SKM-1 (cell line): Measurements from ENCODE around the gene DMD.
"Not testable (repeated sequence)": the region's sequence is repeated elsewhere in the genome, so short reads cannot be mapped to it uniquely, and the experiment has no call there.

Experiments used
- DNase-seq: peaks from one replicate; lab custom pipeline; 2025; ENCODE audit not compliant: unreplicated experiment; lab: John Stamatoyannopoulos, UW

The DMD gene

GRCh38 chrX:31470753-31471152 lies 1740.6 kb downstream of the DMD start:
- not testable (repeated sequence) for DNase-seq

GRCh38 chrX:31464306-31464915 lies 1746.9 kb downstream of the DMD start:
- no peak for DNase-seq

GRCh38 chrX:31461266-31461665 lies 1750.1 kb downstream of the DMD start:
- DNase-seq = no peak

- no peak for DNase-seq
Measured at GRCh38 chrX:31459361-31459760, 1752.0 kb downstream of the DMD start.

GRCh38 chrX:31449965-31450364 lies 1761.4 kb downstream of the DMD start:
- DNase-seq = no peak

GRCh38 chrX:31449081-31449480 lies 1762.3 kb downstream of the DMD start:
- DNase-seq = no peak

GRCh38 chrX:31445542-31445941 lies 1765.8 kb downstream of the DMD start:
- DNase-seq = no peak

GRCh38 chrX:31443654-31444053 lies 1767.7 kb downstream of the DMD start:
- DNase-seq = no peak

- no peak for DNase-seq
Measured at GRCh38 chrX:31440546-31440945, 1770.8 kb downstream of the DMD start.

GRCh38 chrX:31436424-31436823 lies 1774.9 kb downstream of the DMD start:
- DNase-seq = no peak

GRCh38 chrX:31435592-31435991 lies 1775.8 kb downstream of the DMD start:
- DNase-seq = no peak

GRCh38 chrX:31433856-31434255 lies 1777.5 kb downstream of the DMD start:
- DNase-seq = no peak

GRCh38 chrX:31429915-31430314 lies 1781.4 kb downstream of the DMD start:
- DNase-seq = no peak

GRCh38 chrX:31423609-31424189 lies 1787.7 kb downstream of the DMD start:
- peak; percentile 1 for DNase-seq

GRCh38 chrX:31421441-31421840 lies 1789.9 kb downstream of the DMD start:
- DNase-seq = no peak

- no peak for DNase-seq
Measured at GRCh38 chrX:31420711-31421151, 1790.6 kb downstream of the DMD start.

- no peak for DNase-seq
Measured at GRCh38 chrX:31420302-31420701, 1791.0 kb downstream of the DMD start.

- no peak for DNase-seq
Measured at GRCh38 chrX:31397119-31397518, 1814.2 kb downstream of the DMD start.

- DNase-seq = no peak
Measured at GRCh38 chrX:31392513-31392912, 1818.8 kb downstream of the DMD start.

- DNase-seq = no peak
Measured at GRCh38 chrX:31388946-31389345, 1822.4 kb downstream of the DMD start.

- DNase-seq = no peak
Measured at GRCh38 chrX:31384471-31384870, 1826.9 kb downstream of the DMD start.

- no peak for DNase-seq
Measured at GRCh38 chrX:31383991-31384390, 1827.4 kb downstream of the DMD start.

GRCh38 chrX:31378973-31379372 lies 1832.4 kb downstream of the DMD start:
- DNase-seq = not testable (repeated sequence)
